CD4-positive, alpha-beta T cell (primary cell): Measurements from ENCODE around the gene LITAFD. TPM values are rescaled to one million over a fixed set of nuclear protein-coding genes. Genes with fewer than 3 reads are reported as not detected.

Experiments
- ATAC-seq: fragments of 200-7000 bp; cut with Tn5 transposase; one replicate; pipeline ENCODE4 v1.10.0; 2022; ENCODE audit warnings: mild to moderate bottlenecking; ENCODE audit not compliant: poor library complexity
- CTCF ChIA-PET: fragments of 350-600 bp; sonication (Branson Sonifier 250); formaldehyde crosslinking; loops from one replicate; lab custom pipeline; 2021; ENCODE audit warnings: antibody characterized with exemption, inconsistent platforms; lab: Charles Lee
- POLR2A ChIA-PET: fragments of 350-600 bp; sonication (Branson Sonifier 250); formaldehyde crosslinking; loops from one replicate; lab custom pipeline; 2021; ENCODE audit warnings: antibody characterized with exemption, inconsistent platforms; lab: Charles Lee
- DNase-seq, 14 experiments: peaks; one replicate each; pipeline ENCODE4 v3.0.0-alpha.2; 2013 to 2020; ENCODE audit warnings: mixed read lengths in 2 of 14
- H3K27ac ChIP-seq, 2 donors: one replicate each; pipeline versions ENCODE4 v1.5.1 to v1.7.0; 2013; ENCODE audit warnings: low read length in 2 of 2, low read depth in 1 of 2, mild to moderate bottlenecking in 1 of 2
- H3K27me3 ChIP-seq, 2 experiments: 1 replicate in 1 of 2; 2 replicates in 1 of 2; pipeline versions ENCODE4 v1.6.1 to v1.7.0; 2013; ENCODE audit warnings: low read length in 2 of 2, control low read depth in 1 of 2, mild to moderate bottlenecking in 1 of 2, moderate library complexity in 1 of 2; ENCODE audit not compliant: insufficient read depth in 2 of 2, control insufficient read depth in 1 of 2
- H3K36me3 ChIP-seq: one replicate; pipeline ENCODE4 v1.6.1; 2013; ENCODE audit warnings: low read length, control low read depth; ENCODE audit not compliant: insufficient read depth
- H3K4me1 ChIP-seq: one replicate; pipeline ENCODE4 v1.6.1; 2013; ENCODE audit warnings: low read length, control low read depth; ENCODE audit not compliant: insufficient read depth
- H3K4me3 ChIP-seq: one replicate; pipeline ENCODE4 v1.5.1; 2013; ENCODE audit warnings: mild to moderate bottlenecking, low read length, moderate library complexity
- H3K9me3 ChIP-seq, 2 experiments: 1 replicate in 1 of 2; 2 replicates in 1 of 2; pipeline versions ENCODE4 v1.6.1 to v1.7.0; 2013; ENCODE audit warnings: low read length in 2 of 2, mild to moderate bottlenecking in 2 of 2, control low read depth in 1 of 2, moderate library complexity in 1 of 2; ENCODE audit not compliant: control insufficient read depth in 1 of 2, insufficient read depth in 1 of 2
- H3K27ac Mint-ChIP-seq: one replicate; pipeline ENCODE4 v1.8.0; 2020; ENCODE audit warnings: mixed read lengths
- H3K27me3 Mint-ChIP-seq: one replicate; pipeline ENCODE4 v1.8.0; 2021; ENCODE audit warnings: mixed read lengths
- H3K36me3 Mint-ChIP-seq: one replicate; pipeline ENCODE4 v1.8.0; 2021; ENCODE audit warnings: low read depth, mixed read lengths
- H3K4me1 Mint-ChIP-seq: one replicate; pipeline ENCODE4 v1.8.0; 2021; ENCODE audit warnings: low read depth, mixed read lengths
- H3K4me3 Mint-ChIP-seq: one replicate; pipeline ENCODE4 v1.8.0; 2020; ENCODE audit warnings: mild to moderate bottlenecking, mixed read lengths
- H3K9me3 Mint-ChIP-seq: one replicate; pipeline ENCODE4 v1.8.0; 2020; ENCODE audit warnings: mixed read lengths
- CTCF ChIP-seq: fragments of 200-600 bp; IDR thresholded peaks from one replicate; pipeline ENCODE4 v1.8.0; 2022; ENCODE audit warnings: antibody characterized with exemption, mild to moderate bottlenecking
- intact Hi-C, 2 experiments: fragments of 100-400 bp; cut with DNase I in 1 of 2; cut with micrococcal nuclease in 1 of 2; formaldehyde crosslinking; loops; one replicate each; pipeline versions ENCODE4 v1.15.1 to v1.9.0; 2023 to 2025; cut with DNase I, micrococcal nuclease
- total RNA-seq, 174 experiments: library from RNA in 2 of 174; stranded (reverse) in 2 of 174; gene quantifications; one replicate each; pipeline ENCODE4 v1.2.3 and lab custom pipeline; 2021 to 2026

The LITAFD gene
- total RNA-seq, 2 experiments from 2014 or later = 0.60 TPM; not detected in 1

GRCh38 chr16:8866118-8866883 lies 15.8 kb upstream of the LITAFD start:
- peak overlapping the region; percentile 80 for H3K27ac Mint-ChIP-seq
- CTCF ChIA-PET = no interaction called here
- Histone ChIP-seq H3K4me3 (no peak overlapping the region), H3K9me3 (no peaks in the 10 kb centered on the region), H3K27ac (peak overlapping the region in 1 of 2 donors; percentile 35), H3K4me1 (peaks cover 61% of the 10 kb centered on the region), H3K27me3 (no peaks in the 10 kb centered on the region), H3K36me3 (no peaks in the 10 kb centered on the region)
- ATAC-seq (no peak), DNase-seq (no peak)
- no peaks in the 10 kb centered on the region for H3K27me3 Mint-ChIP-seq
- H3K36me3 Mint-ChIP-seq = peaks cover 10% of the 10 kb centered on the region
- intact Hi-C loops = loop anchor here (5.0 to 10.0 kb wide), 3 partner anchors 49 to 1878 kb away; partner anchors contain the start of genes HAPSTR1 (in 1 of the 2) and NUBP1 (in 1 of the 2)
- H3K9me3 Mint-ChIP-seq = no peaks in the 10 kb centered on the region
- peak overlapping the region; percentile 84 for H3K4me3 Mint-ChIP-seq
- H3K4me1 Mint-ChIP-seq = peaks cover 54% of the 10 kb centered on the region
- no peak for TF ChIP-seq CTCF
- POLR2A ChIA-PET = interaction anchor here (1.0 kb wide), 2 partner anchors 12 to 14 kb away, joined by 3 to 4 read pairs; no protein-coding TSS in a partner anchor

GRCh38 chr16:8866884-8867215 lies 15.3 kb upstream of the LITAFD start:
- intact Hi-C loops = loop anchor here (5.0 to 10.0 kb wide), 3 partner anchors 50 to 1878 kb away; partner anchors contain the start of genes HAPSTR1 (in 1 of the 2) and NUBP1 (in 1 of the 2)
- Mint-ChIP-seq H3K36me3 (peaks cover 10% of the 10 kb centered on the region), H3K4me1 (peaks cover 55% of the 10 kb centered on the region), H3K27me3 (no peaks in the 10 kb centered on the region), H3K4me3 (peak overlapping the region; percentile 95), H3K9me3 (no peaks in the 10 kb centered on the region), H3K27ac (peak overlapping the region; percentile 85)
- no peaks in the 10 kb centered on the region for H3K27me3 ChIP-seq
- peak overlapping the region; percentile 32 to 35 for H3K27ac ChIP-seq
- no peak for DNase-seq
- H3K4me1 ChIP-seq = peaks cover 61% of the 10 kb centered on the region
- TF ChIP-seq CTCF = no peak
- ChIA-PET CTCF (interaction anchor here (3.2 kb wide), 1 partner anchor 70 kb away, joined by 10 read pairs; no protein-coding TSS in a partner anchor), POLR2A (interaction anchor here (1.0 to 3.1 kb wide), 2 partner anchors 13 to 225 kb away, joined by 3 to 52 read pairs; partner anchors contain the start of gene HAPSTR1)
- peak overlapping the region; percentile 85 for H3K4me3 ChIP-seq
- ATAC-seq = no peak
- no peaks in the 10 kb centered on the region for H3K9me3 ChIP-seq
- H3K36me3 ChIP-seq = no peaks in the 10 kb centered on the region

- ATAC-seq = peak; percentile 4
- no peaks in the 10 kb centered on the region for H3K9me3 ChIP-seq
- H3K4me1 ChIP-seq = peaks cover 61% of the 10 kb centered on the region
- POLR2A ChIA-PET = interaction anchor here (0.6 to 3.1 kb wide), 7 partner anchors 10 to 225 kb away, joined by 3 to 52 read pairs (median 3); partner anchors contain the start of genes HAPSTR1, PMM2 and TMEM186
- peaks cover 10% of the 10 kb centered on the region for H3K36me3 Mint-ChIP-seq
- peaks cover 51% of the 10 kb centered on the region for H3K4me1 Mint-ChIP-seq
- TF ChIP-seq CTCF = no peak
- no peaks in the 10 kb centered on the region for H3K27me3 ChIP-seq
- peak overlapping the region; percentile 85 for H3K27ac Mint-ChIP-seq
- CTCF ChIA-PET = interaction anchor here (1.0 to 4.1 kb wide), 3 partner anchors 13 to 69 kb away, joined by 3 to 24 read pairs (median 10); partner anchors contain the start of gene PMM2
- no peaks in the 10 kb centered on the region for H3K36me3 ChIP-seq
- peak in 8 of 14 experiments; percentile 15 to 43 (median 27) for DNase-seq
- peak overlapping the region; percentile 32 to 45 for H3K27ac ChIP-seq
- peak overlapping the region; percentile 95 for H3K4me3 Mint-ChIP-seq
- H3K9me3 Mint-ChIP-seq = no peaks in the 10 kb centered on the region
- H3K4me3 ChIP-seq = peak overlapping the region; percentile 85
- no peaks in the 10 kb centered on the region for H3K27me3 Mint-ChIP-seq
- intact Hi-C loops = loop anchor here (5.0 to 10.0 kb wide), 3 partner anchors 50 to 1877 kb away; partner anchors contain the start of genes HAPSTR1 (in 1 of the 2) and NUBP1 (in 1 of the 2)
Measured at GRCh38 chr16:8867216-8867931, 14.8 kb upstream of the LITAFD start.
